Measurements from ENCODE around the gene ZNF331. TPM values are rescaled to one million over a fixed set of nuclear protein-coding genes. Genes with fewer than 3 reads are reported as not detected.

Gene ZNF331
- total and polyA plus RNA-seq, 2 of the 8 experiments (the other 6 are each of a cell fraction or from before 2014, with no cell fraction given) = 30.0 to 44.1 TPM

- TF ChIP-seq CHD7 (IDR thresholded peaks at IDR 0.05; ENCODE audit: insufficient replicate concordance, low read length) = no peak
- peak; percentile 49 for TF ChIP-seq TAF1 (IDR thresholded peaks at IDR 0.05; ENCODE audit: low read depth, low read length)
- TF ChIP-seq ASH2L (IDR thresholded peaks at IDR 0.05; ENCODE audit: low read length) = peak; percentile 4
- no peak for TF ChIP-seq NRF1 (IDR thresholded peaks at IDR 0.05; ENCODE audit: low read depth, low read length)
- no peak for TF ChIP-seq CTBP2 (IDR thresholded peaks at IDR 0.05; ENCODE audit: borderline replicate concordance, insufficient read depth, insufficient read length, low read length)
- TF ChIP-seq POLR2AphosphoS5 (IDR thresholded peaks at IDR 0.05; ENCODE audit: low read depth, low read length) = peak; percentile 25; the same call in 1 of the 2 replicates
- no peak; the same call in 1 of the 2 replicates for TF ChIP-seq KDM1A (IDR thresholded peaks at IDR 0.05; ENCODE audit: borderline replicate concordance, low read length)
- TF ChIP-seq KDM5A (IDR thresholded peaks at IDR 0.05; ENCODE audit: low read length) = no peak
- no peak for TF ChIP-seq TEAD4 (IDR thresholded peaks at IDR 0.05; ENCODE audit: low read depth, low read length)
- TF ChIP-seq TBP (IDR thresholded peaks at IDR 0.05; ENCODE audit: low read depth, low read length) = peak; percentile 55; the same call in 1 of the 2 replicates
- TF ChIP-seq SP1 (IDR thresholded peaks at IDR 0.05; ENCODE audit: low read depth, low read length) = no peak
- TF ChIP-seq SAP30 (IDR thresholded peaks at IDR 0.05; ENCODE audit: insufficient read depth, insufficient replicate concordance, low read length) = no peak
Observed at GRCh38 chr19:53595510-53595867, 57.5 kb downstream of the ZNF331 start (continued).

Measured in H1 (cell line).